Measurements from ENCODE around the gene MAFG. TPM values are rescaled to one million over a fixed set of nuclear protein-coding genes. Genes with fewer than 3 reads are reported as not detected.

The MAFG gene
- total and polyA plus RNA-seq, 2 of the 13 experiments (the other 11 are each of a cell fraction or from before 2014, with no cell fraction given): 14.5 to 20.0 TPM

DNA sequence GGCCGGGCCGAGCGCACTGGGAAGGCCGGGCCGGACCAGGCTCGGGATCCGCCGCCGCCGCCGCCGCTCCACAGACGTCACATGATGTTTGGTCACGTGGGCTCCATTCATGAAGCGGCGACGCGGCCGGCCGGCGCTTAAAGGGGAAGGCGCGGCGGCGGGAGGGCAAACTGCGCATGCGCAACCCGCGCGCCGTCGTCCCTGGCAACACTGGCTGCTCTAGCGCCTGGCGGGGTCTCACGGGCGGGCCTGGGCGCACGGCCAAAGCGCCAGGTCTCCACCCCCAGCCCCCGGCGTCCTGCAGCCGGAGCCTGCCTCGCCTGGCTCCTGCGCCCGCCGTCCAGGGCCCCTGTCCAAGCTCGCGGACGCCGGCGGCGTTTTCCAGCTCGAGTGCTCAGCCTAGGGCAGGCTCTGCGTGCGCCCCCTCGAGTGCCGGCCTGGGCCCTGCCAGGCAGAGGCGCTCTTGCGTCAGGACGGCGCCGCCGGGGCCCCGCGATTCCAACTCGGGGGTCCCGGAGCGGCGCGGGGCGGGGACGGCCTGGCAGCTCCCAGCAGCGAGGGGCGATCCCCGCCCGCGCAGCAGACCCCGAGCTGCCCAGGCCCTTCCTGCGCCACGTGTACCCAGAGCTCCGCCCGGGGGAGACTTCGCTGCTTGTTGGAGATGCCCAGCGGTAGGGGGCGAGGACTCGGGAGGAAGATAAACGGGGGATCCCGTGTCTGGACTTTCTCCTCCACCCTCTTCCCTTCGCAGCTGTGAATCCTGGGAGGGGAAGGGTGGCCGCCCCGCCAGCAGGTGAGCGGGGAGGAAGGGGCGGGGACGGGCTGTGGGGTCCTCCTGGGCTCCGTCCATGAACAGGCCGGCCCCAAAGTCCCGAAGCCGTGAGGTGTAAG lies at the start of gene MAFG (continued):
- TF ChIP-seq, protein P1, sequence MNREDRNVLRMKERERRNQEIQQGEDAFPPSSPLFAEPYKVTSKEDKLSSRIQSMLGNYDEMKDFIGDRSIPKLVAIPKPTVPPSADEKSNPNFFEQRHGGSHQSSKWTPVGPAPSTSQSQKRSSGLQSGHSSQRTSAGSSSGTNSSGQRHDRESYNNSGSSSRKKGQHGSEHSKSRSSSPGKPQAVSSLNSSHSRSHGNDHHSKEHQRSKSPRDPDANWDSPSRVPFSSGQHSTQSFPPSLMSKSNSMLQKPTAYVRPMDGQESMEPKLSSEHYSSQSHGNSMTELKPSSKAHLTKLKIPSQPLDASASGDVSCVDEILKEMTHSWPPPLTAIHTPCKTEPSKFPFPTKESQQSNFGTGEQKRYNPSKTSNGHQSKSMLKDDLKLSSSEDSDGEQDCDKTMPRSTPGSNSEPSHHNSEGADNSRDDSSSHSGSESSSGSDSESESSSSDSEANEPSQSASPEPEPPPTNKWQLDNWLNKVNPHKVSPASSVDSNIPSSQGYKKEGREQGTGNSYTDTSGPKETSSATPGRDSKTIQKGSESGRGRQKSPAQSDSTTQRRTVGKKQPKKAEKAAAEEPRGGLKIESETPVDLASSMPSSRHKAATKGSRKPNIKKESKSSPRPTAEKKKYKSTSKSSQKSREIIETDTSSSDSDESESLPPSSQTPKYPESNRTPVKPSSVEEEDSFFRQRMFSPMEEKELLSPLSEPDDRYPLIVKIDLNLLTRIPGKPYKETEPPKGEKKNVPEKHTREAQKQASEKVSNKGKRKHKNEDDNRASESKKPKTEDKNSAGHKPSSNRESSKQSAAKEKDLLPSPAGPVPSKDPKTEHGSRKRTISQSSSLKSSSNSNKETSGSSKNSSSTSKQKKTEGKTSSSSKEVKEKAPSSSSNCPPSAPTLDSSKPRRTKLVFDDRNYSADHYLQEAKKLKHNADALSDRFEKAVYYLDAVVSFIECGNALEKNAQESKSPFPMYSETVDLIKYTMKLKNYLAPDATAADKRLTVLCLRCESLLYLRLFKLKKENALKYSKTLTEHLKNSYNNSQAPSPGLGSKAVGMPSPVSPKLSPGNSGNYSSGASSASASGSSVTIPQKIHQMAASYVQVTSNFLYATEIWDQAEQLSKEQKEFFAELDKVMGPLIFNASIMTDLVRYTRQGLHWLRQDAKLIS (CRISPR knock-in tag; IDR thresholded peaks at IDR 0.05): 0 out of 2 replicates have a peak, but pooled peaks have one; percentile 34
- TF ChIP-seq KDM2A (CRISPR knock-in tag; IDR thresholded peaks at IDR 0.05; ENCODE audit: borderline replicate concordance, low read depth) (peak; percentile 75), IKZF4 (CRISPR knock-in tag; IDR thresholded peaks at IDR 0.05; ENCODE audit: borderline replicate concordance, low read depth, not compliant biosample characterization) (peak; percentile 56), ZNF468 (CRISPR knock-in tag; IDR thresholded peaks at IDR 0.05) (0 out of 2 replicates have a peak, but pooled peaks have one; percentile 92), PCBP1 (IDR thresholded peaks at IDR 0.05; ENCODE audit: borderline replicate concordance, low read depth, low read length) (peak; percentile 84), TGIF2 (CRISPR knock-in tag; IDR thresholded peaks at IDR 0.05) (peak; percentile 75), BORCS8-MEF2B (CRISPR knock-in tag; IDR thresholded peaks at IDR 0.05) (peak; percentile 83; the same call in 1 of the 2 replicates), NR1H2 (CRISPR knock-in tag; IDR thresholded peaks at IDR 0.05; ENCODE audit: borderline replicate concordance, low read depth) (no peak), ZNF607 (CRISPR knock-in tag; IDR thresholded peaks at IDR 0.05; ENCODE audit: borderline replicate concordance) (no peak; the same call in 1 of the 2 replicates), SAP130 (CRISPR knock-in tag; IDR thresholded peaks at IDR 0.05; ENCODE audit: low read depth) (peak; percentile 86), FOXC1 (CRISPR knock-in tag; IDR thresholded peaks at IDR 0.05; ENCODE audit: borderline replicate concordance) (no peak; the same call in 1 of the 2 replicates), ATF7 (IDR thresholded peaks at IDR 0.05) (no peak), ATF7 (CRISPR knock-in tag; IDR thresholded peaks at IDR 0.05) (0 out of 2 replicates have a peak, but pooled peaks have one; percentile 39), MAFK (conservative IDR thresholded peaks at IDR 0.05 in 1 of 2, IDR thresholded peaks at IDR 0.05 in 1 of 2; ENCODE audit: low read length in 2 of 2) (no peak), ARHGAP35 (CRISPR knock-in tag; IDR thresholded peaks at IDR 0.05; ENCODE audit: borderline replicate concordance) (peak; percentile 87; the same call in 1 of the 2 replicates), RORA (CRISPR knock-in tag; IDR thresholded peaks at IDR 0.05) (no peak)
- TF ChIP-seq, protein P2, sequence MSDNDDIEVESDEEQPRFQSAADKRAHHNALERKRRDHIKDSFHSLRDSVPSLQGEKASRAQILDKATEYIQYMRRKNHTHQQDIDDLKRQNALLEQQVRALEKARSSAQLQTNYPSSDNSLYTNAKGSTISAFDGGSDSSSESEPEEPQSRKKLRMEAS (IDR thresholded peaks at IDR 0.05): peak; percentile 59
- TF ChIP-seq, protein P3, sequence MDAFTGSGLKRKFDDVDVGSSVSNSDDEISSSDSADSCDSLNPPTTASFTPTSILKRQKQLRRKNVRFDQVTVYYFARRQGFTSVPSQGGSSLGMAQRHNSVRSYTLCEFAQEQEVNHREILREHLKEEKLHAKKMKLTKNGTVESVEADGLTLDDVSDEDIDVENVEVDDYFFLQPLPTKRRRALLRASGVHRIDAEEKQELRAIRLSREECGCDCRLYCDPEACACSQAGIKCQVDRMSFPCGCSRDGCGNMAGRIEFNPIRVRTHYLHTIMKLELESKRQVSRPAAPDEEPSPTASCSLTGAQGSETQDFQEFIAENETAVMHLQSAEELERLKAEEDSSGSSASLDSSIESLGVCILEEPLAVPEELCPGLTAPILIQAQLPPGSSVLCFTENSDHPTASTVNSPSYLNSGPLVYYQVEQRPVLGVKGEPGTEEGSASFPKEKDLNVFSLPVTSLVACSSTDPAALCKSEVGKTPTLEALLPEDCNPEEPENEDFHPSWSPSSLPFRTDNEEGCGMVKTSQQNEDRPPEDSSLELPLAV (CRISPR knock-in tag; conservative IDR thresholded peaks at IDR 0.05; ENCODE audit: low read depth): no peak
- TF ChIP-seq, protein P4, sequence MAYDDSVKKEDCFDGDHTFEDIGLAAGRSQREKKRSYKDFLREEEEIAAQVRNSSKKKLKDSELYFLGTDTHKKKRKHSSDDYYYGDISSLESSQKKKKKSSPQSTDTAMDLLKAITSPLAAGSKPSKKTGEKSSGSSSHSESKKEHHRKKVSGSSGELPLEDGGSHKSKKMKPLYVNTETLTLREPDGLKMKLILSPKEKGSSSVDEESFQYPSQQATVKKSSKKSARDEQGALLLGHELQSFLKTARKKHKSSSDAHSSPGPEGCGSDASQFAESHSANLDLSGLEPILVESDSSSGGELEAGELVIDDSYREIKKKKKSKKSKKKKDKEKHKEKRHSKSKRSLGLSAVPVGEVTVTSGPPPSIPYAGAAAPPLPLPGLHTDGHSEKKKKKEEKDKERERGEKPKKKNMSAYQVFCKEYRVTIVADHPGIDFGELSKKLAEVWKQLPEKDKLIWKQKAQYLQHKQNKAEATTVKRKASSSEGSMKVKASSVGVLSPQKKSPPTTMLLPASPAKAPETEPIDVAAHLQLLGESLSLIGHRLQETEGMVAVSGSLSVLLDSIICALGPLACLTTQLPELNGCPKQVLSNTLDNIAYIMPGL (CRISPR knock-in tag; IDR thresholded peaks at IDR 0.05; ENCODE audit: borderline replicate concordance in 1 of 2, low read depth in 1 of 2): peak; percentile 90 to 97; a peak in 3 of 4 replicates

Data from HepG2 (cell line).